Astrocyte of the cerebellum (primary cell): ENCODE measurements around the gene OR2AK2.
"Not testable (repeated sequence)": the region's sequence is repeated elsewhere in the genome, so short reads cannot be mapped to it uniquely, and the experiment has no call there.

ENCODE experiments used
- DNase-seq: peaks from one replicate; pipeline ENCODE4 v3.0.0-alpha.2; 2011; ENCODE audit warnings: low read depth
- H3K4me3 ChIP-seq: 2 replicates; pipeline ENCODE4 v1.5.1; 2011; ENCODE audit warnings: mild to moderate bottlenecking, low read depth, low read length, moderate library complexity
- in situ Hi-C: cut with HindIII; loops from 2 replicates; pipeline ENCODE4 v1.10.0; 2017; ENCODE audit warnings: low sequenced_read_pairs
- TF ChIP-seq, protein P1 (sequence below): IDR thresholded peaks from 2 replicates; pipeline ENCODE4 v1.5.1; 2012; ENCODE audit warnings: low read length, low read depth, moderate library complexity, mild to moderate bottlenecking; ENCODE audit errors: missing control alignments

OR2AK2 gene

GRCh38 chr1:247936415-247936814 lies 28.6 kb upstream of the OR2AK2 start:
- no peak for DNase-seq
- H3K4me3 ChIP-seq: no peak overlapping the region
- in situ Hi-C loops: no loop called here
- TF ChIP-seq, protein P1, sequence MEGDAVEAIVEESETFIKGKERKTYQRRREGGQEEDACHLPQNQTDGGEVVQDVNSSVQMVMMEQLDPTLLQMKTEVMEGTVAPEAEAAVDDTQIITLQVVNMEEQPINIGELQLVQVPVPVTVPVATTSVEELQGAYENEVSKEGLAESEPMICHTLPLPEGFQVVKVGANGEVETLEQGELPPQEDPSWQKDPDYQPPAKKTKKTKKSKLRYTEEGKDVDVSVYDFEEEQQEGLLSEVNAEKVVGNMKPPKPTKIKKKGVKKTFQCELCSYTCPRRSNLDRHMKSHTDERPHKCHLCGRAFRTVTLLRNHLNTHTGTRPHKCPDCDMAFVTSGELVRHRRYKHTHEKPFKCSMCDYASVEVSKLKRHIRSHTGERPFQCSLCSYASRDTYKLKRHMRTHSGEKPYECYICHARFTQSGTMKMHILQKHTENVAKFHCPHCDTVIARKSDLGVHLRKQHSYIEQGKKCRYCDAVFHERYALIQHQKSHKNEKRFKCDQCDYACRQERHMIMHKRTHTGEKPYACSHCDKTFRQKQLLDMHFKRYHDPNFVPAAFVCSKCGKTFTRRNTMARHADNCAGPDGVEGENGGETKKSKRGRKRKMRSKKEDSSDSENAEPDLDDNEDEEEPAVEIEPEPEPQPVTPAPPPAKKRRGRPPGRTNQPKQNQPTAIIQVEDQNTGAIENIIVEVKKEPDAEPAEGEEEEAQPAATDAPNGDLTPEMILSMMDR: no peak

DNA sequence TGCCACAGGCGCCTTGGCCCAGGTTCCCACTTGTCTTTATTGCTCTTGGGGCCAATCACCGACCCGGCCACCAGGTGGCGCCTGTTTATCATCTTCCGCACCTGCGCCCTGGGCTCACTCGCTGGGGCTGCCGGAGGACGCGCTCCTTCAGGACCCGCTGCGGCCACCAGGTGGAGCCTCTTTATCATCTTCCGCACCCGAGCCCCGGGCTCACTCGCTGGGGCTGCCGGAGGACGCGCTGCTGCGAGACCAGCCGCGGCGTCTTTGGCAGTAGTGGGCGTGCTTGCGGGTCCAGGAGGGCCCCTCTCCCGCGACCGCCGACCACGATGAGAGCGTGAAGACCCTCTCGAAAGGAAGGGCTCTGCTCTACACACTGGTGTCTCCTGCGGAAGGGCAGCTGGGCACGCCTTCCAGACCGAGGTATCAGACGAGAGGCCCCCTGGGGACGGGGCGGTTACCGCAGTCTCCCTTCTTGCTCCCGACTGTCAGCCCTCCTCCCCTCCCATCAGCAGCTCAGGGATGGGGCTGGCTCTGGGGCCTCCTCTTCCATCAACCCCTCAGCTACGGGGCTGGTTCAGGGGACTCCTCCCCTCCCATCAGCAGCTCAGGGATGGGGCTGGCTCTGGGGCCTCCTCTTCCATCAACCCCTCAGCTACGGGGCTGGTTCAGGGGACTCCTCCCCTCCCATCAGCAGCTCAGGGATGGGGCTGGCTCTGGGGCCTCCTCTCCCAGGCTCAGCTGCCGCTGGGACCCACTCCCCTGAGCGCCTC lies 27.9 kb upstream of the OR2AK2 start:
- TF ChIP-seq, protein P1: peak; percentile 81
- DNase-seq: peak; percentile 27
- in situ Hi-C loops: not testable (repeated sequence)
- H3K4me3 ChIP-seq: peak overlapping the region; percentile 51

DNA sequence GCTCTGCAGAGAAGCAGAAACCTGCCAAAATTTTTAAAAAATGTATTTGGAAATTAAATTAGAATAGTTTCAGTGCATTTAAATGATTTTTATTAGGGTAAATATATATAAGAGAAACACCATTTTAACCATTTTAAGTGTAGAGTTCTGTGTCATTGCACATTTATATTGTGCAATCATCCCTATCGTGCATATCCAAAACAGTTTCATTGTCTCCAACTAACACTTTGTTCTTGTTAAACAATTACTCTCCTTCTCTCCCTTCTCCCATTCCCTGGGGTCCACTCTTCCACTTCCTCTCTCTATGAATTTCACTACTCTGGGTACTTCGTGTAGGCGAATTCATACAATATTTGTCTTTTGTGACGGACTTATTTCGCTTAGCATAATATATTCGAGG lies 22.4 kb upstream of the OR2AK2 start:
- in situ Hi-C loops: no loop called here
- DNase-seq: no peak
- H3K4me3 ChIP-seq: no peak overlapping the region
- TF ChIP-seq, protein P1: no peak

DNA sequence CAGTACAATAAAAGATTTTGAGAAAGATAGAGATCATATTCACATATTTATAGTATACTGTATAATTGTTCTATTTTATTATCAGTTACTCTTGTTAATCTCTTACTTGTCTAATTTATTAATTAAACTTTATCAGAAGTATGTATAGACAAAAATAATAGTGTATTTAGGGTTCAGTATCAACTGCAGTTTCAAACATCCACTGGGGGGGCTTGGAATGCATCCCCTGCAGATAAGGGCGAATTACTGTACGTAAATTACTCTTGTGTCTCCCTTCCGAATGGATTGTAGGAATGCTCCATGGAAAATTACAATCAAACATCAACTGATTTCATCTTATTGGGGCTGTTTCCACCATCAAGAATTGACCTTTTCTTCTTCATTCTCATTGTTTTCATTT lies 16.5 kb upstream of the OR2AK2 start, which contains the start of gene OR2L8:
OR2L8 (plus strand) TSS at position 301 of the 400 bp plus-strand sequence; CDS start at position 301, 0 bp downstream.
- DNase-seq: no peak
- in situ Hi-C loops: no loop called here
- TF ChIP-seq, protein P1: no peak
- no peak within 1 kb of the TSS for H3K4me3 ChIP-seq

DNA sequence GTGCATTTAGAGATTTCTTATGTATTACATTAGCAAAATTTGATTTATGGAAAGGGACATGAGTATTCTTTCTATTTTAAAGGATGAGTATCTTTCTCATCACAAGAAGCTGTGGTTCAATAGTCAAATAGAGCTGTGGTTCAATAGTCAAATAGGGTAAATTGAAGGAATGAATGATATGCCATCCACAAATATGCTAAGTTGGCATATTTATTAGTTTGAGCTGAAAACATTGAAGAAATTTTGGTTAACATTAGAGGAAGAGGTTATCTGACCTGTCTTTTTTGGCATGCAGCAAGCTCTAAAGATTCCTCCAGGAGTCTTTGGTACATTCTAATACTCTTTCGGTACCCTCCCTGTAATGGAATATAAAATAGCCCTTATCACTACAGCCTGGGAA lies 11.6 kb upstream of the OR2AK2 start:
- TF ChIP-seq, protein P1: no peak
- H3K4me3 ChIP-seq: no peak overlapping the region
- DNase-seq: no peak
- in situ Hi-C loops: no loop called here

- TF ChIP-seq, protein P1: no peak
- in situ Hi-C loops: no loop called here
Observed at GRCh38 chr1:247961791-247962190, 3.2 kb upstream of the OR2AK2 start.

More at GRCh38 chr1:247961791-247962190, 3.2 kb upstream of the OR2AK2 start:
- DNase-seq: no peak
- no peak overlapping the region for H3K4me3 ChIP-seq
